Pancreas (tissue), 10 donors: ENCODE measurements around the gene JOSD1. TPM values are rescaled to one million over a fixed set of nuclear protein-coding genes. Genes with fewer than 3 reads are reported as not detected.
A peak's percentile ranks its signal among the peaks of the same experiment; 100 is the strongest.

Source experiments
- ATAC-seq, 4 donors: fragments of 200-7000 bp; cut with Tn5 transposase; one replicate each; pipeline versions ENCODE4 v1.8.0 to v1.9.1; 2020; ENCODE audit warnings: mild to moderate bottlenecking in 4 of 4, moderate library complexity in 4 of 4
- DNase-seq, 6 donors: peaks; one replicate each; pipeline ENCODE4 v3.0.0-alpha.2; 2020
- FAIRE-seq: peaks from 2 replicates; lab custom pipeline; 2012; peaks lifted over from hg19 to GRCh38; lab: Jason Lieb, UNC
- H3K27ac ChIP-seq, 4 donors: fragments of 200-600 bp; sonication (generic); 1 replicate in 3 of 4; 2 replicates in 1 of 4; pipeline versions ENCODE4 v1.5.0 to v1.8.0; 2020
- H3K27me3 ChIP-seq, 4 donors: fragments of 200-600 bp; one replicate each; pipeline ENCODE4 v1.8.0; 2021
- H3K36me3 ChIP-seq, 3 donors: fragments of 200-600 bp; sonication (generic) in 1 of 3; one replicate each; pipeline versions ENCODE4 v1.5.0 to v1.8.0; 2020 to 2021
- H3K4me1 ChIP-seq, 3 donors: fragments of 200-600 bp; one replicate each; pipeline ENCODE4 v1.8.0; 2021
- H3K4me3 ChIP-seq, 4 donors: fragments of 200-600 bp; sonication (generic) in 2 of 4; one replicate each; pipeline versions ENCODE4 v1.5.0 to v1.8.0; 2020 to 2021
- H3K9me3 ChIP-seq, 4 donors: fragments of 200-600 bp; one replicate each; pipeline ENCODE4 v1.8.0; 2021
- WGBS, 2 donors: extraction: QIAGEN DNeasy Blood & Tissue Kit; methylation state at CpG; one replicate each; pipeline ENCODE4 v1.1.7; 2013; 5-methylcytosine and 5-hydroxymethylcytosine counted together
- intact Hi-C, 3 donors: fragments of 100-400 bp; cut with DNase I; formaldehyde crosslinking; loops; one replicate each; pipeline versions ENCODE4 v1.11.1 to v1.14.2; 2022
- polyA plus RNA-seq, 2 donors: library from polyadenylated mRNA; stranded (reverse); fragments of 200-250 nt; gene quantifications; one replicate each; pipeline ENCODE4 v1.2.3, GENCODE V29; 2013
- total RNA-seq, 6 donors: library from RNA; stranded (reverse); fragmentation: NEBNext Ultra II Directional in 4 of 6; extraction: Animal tissue kit (Norgen Biotek cat#: 25700) in 4 of 6; gene quantifications; one replicate each; pipeline versions ENCODE4 v1.2.1 to v1.2.4, GENCODE V29; 2021 to 2023
- TF ChIP-seq, protein P1 (sequence below), 4 donors: fragments of 200-600 bp; sonication (generic) in 3 of 4; IDR thresholded peaks; one replicate each; pipeline versions ENCODE4 v1.5.0 to v1.8.0; 2021; ENCODE audit warnings: antibody characterized with exemption in 4 of 4
- donor health status: healthy with polysubstance abuse.
- donor health status: DM: no; HTN: no; CAD: no; lungs with moderate emphysema.
- donor health status: DM: no; HTN: no; CAD: no.
- donor health status: control.
- donor health status: control.
- donor health status: Bipolar disorder and iron deficiency.
- donor health status: DM: yes; HTN: yes; CAD: no.
- donor health status: DM: no; HTN: no; CAD: no.
- donor health status: DM: no; HTN: no; CAD: no.
- donor health status: DM: yes; HTN: yes; CAD: no.

JOSD1 gene
- total and polyA plus RNA-seq, 8 donors = 10.9 to 32.3 (median 20.0) TPM

DNA sequence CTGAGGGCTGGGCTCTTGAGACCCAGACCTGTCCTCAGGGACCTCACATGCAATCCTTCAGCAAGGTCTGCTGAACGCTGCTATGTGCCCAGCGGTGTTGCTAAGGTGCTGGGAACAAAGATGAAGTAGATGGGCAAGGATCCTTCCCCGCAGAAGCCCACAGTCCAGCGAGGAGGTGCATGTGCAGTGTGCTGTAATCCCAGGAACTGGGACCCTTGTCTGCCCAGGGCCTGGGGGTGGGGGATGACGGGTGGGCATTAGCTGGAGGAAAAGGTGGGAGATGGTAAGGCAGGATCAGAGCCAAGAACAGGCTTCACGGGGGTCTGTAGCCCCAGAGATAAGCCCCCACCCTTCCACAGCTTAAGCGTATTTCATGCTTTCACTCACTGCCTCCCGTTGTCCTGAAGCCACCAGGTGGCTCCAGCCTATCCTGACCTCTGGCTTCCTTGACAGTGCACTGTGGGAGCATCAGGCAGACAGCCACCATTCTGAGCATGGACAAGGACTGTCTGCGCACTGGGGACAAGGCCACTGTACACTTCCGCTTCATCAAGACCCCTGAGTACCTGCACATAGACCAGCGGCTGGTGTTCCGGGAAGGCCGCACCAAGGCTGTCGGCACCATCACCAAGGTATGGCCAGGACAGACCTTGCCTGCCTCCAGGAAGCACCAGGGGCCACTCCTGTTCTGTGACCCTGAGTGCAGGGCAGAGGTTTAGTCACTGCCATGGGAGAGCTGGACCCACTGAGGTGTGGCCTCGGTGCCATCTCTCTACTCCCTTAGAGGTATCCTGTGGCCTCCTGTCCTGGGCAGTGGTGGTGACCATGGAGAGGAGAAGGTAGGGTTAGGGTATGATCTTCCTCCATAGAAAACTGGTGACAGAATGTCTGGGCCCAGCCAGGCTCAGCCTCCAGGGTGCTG, 27.0 kb upstream of the JOSD1 start:
- H3K27me3 ChIP-seq = no peaks in the 10 kb centered on the region
- H3K4me3 ChIP-seq = no peak overlapping the region
- H3K4me1 ChIP-seq = peaks cover 12 to 18% (median 16%) of the 10 kb centered on the region in 3 donors
- FAIRE-seq (no peak), DNase-seq (peak in 1 of 6 donors; percentile 39), ATAC-seq (no peak)
- peaks cover 4 to 76% (median 57%) of the 10 kb centered on the region in 3 donors for H3K36me3 ChIP-seq
- H3K9me3 ChIP-seq = no peaks in the 10 kb centered on the region
- 92 to 93% methylated on average over 14 to 15 of the region's 15 CpGs for WGBS, 2 donors
- TF ChIP-seq, protein P1, sequence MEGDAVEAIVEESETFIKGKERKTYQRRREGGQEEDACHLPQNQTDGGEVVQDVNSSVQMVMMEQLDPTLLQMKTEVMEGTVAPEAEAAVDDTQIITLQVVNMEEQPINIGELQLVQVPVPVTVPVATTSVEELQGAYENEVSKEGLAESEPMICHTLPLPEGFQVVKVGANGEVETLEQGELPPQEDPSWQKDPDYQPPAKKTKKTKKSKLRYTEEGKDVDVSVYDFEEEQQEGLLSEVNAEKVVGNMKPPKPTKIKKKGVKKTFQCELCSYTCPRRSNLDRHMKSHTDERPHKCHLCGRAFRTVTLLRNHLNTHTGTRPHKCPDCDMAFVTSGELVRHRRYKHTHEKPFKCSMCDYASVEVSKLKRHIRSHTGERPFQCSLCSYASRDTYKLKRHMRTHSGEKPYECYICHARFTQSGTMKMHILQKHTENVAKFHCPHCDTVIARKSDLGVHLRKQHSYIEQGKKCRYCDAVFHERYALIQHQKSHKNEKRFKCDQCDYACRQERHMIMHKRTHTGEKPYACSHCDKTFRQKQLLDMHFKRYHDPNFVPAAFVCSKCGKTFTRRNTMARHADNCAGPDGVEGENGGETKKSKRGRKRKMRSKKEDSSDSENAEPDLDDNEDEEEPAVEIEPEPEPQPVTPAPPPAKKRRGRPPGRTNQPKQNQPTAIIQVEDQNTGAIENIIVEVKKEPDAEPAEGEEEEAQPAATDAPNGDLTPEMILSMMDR (IDR thresholded peaks at IDR 0.05) = no peak
- intact Hi-C loops = no loop called here
- H3K27ac ChIP-seq = no peak overlapping the region

DNA sequence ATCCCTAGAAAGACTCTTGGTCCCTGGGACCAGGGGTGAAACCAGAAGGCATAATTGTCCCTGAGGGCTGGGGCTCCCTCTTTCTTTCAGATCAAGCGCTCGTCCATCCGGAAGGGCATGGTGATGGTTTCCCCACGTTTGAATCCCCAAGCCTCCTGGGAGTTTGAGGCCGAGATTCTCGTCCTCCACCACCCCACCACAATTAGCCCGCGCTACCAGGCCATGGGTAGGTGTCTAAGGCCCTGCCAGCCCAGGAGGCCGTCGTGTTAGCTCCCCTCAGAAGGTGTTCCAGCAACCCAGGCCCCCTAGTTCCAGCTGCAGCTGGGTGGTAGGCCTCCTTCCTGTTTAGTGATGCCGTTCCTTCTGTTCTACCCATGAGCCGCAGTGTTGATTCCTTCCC, 26.4 kb upstream of the JOSD1 start:
- FAIRE-seq (no peak), DNase-seq (peak in 1 of 6 donors; percentile 23), ATAC-seq (no peak)
- Histone ChIP-seq H3K27me3 (no peaks in the 10 kb centered on the region), H3K4me1 (peaks cover 7 to 12% (median 11%) of the 10 kb centered on the region in 3 donors), H3K4me3 (no peak overlapping the region), H3K9me3 (no peaks in the 10 kb centered on the region), H3K27ac (no peak overlapping the region), H3K36me3 (peaks cover 4 to 83% (median 57%) of the 10 kb centered on the region in 3 donors)
- 91 to 92% methylated on average over 12 of the region's 12 CpGs for WGBS, 2 donors
- intact Hi-C loops = no loop called here
- TF ChIP-seq, protein P1 (IDR thresholded peaks at IDR 0.05) = no peak

DNA sequence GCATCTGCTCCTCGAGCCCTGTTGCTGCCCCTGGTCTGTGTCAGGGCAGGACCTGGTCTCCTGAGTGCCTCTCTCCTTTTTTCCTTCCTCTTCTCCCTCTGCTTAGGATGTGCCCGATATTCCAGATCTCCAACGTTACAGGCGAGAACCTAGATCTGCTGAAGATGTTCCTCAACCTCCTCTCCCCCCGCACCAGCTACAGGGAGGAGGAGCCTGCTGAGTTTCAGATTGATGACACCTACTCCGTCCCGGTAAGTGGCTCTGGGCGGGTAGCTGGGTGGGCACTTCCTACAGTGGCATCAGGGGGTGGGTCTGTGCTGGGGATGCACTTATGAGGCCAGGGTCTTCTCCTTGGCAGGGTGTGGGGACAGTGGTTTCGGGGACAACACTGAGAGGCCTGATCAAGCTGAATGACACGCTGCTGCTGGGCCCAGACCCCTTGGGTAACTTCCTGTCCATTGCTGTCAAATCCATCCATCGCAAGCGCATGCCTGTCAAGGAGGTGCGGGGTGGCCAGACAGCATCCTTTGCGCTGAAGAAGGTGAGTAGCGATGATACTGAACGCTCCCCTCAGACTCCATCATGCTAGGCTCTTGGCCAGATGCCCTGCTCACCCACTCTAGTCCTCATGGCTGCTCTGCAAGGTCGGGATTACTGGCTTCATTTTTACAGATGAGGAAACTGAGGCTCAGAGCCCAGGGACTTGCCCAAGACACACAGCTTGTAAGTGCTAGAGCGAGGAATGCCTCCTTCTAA, 25.3 kb upstream of the JOSD1 start:
- ATAC-seq (no peak), DNase-seq (peak in 1 of 6 donors; percentile 37), FAIRE-seq (no peak)
- intact Hi-C loops = no loop called here
- Histone ChIP-seq H3K4me3 (no peak overlapping the region), H3K9me3 (no peaks in the 10 kb centered on the region), H3K4me1 (peaks cover 0 to 1% (median under 1%) of the 10 kb centered on the region in 3 donors), H3K27ac (no peak overlapping the region), H3K36me3 (peaks cover 4 to 92% (median 57%) of the 10 kb centered on the region in 3 donors), H3K27me3 (no peaks in the 10 kb centered on the region)
- 93% methylated on average over 18 of the region's 18 CpGs for WGBS, 2 donors
- TF ChIP-seq, protein P1 (IDR thresholded peaks at IDR 0.05) = no peak

GRCh38 chr22:38724926-38725571, 24.3 kb upstream of the JOSD1 start:
- H3K27me3 ChIP-seq = no peaks in the 10 kb centered on the region
- peak in 1 of 6 donors; percentile 13 for DNase-seq
- WGBS, 2 donors = 60 to 62% methylated on average over 3 of the region's 3 CpGs
- TF ChIP-seq, protein P1 (IDR thresholded peaks at IDR 0.05) = peak in 1 of 4 donors; percentile 11
- no peak for FAIRE-seq
- H3K9me3 ChIP-seq = no peaks in the 10 kb centered on the region
- peaks cover 4 to 85% (median 51%) of the 10 kb centered on the region in 3 donors for H3K36me3 ChIP-seq
- H3K4me3 ChIP-seq = no peak overlapping the region
- H3K4me1 ChIP-seq = no peaks in the 10 kb centered on the region
- intact Hi-C loops = no loop called here
- ATAC-seq = peak in 3 of 4 donors; percentile 40 to 65 (median 55)
- no peak overlapping the region for H3K27ac ChIP-seq
